ENCODE measurements around the gene VPS13D.
A peak's percentile ranks its signal among the peaks of the same experiment; 100 is the strongest.

Gene VPS13D

GRCh38 chr1:12339396-12339795, 109.6 kb downstream of the VPS13D start:
- DNase-seq, result no peak

DNA sequence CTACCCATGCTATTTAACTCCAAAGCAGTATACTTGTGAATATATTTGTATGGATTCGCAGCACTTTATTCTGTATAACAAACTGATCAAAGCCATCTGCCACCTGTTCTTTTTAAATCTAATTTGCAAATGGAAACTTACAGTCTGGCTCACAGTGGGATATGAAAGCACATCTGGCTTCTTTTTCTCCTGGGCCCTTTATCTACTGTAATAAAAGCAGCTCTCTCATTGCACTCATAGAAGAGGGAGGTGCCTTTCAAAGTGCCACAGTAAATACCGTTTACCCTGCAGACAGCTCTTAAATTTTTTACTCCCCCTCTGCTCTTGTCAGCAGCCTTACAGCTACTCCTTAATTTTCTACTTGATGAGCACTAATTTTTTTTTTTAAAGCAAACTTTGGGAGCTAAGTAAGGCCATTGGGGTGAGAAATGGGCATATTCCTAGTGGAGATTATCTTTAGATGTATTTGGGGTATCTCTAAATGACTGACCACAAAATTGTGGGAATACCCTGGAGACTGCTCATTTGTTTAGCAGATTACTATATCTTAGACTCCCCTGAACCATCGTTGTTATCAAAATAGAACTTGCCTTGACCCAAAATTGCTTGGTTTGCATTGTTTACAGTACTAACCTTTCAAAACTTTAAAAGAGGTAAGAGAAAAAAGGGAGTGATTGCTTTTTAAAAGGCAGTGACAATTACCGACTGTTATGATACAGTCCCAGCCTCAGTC, 110.1 kb downstream of the VPS13D start:
- no peak for DNase-seq

DNA sequence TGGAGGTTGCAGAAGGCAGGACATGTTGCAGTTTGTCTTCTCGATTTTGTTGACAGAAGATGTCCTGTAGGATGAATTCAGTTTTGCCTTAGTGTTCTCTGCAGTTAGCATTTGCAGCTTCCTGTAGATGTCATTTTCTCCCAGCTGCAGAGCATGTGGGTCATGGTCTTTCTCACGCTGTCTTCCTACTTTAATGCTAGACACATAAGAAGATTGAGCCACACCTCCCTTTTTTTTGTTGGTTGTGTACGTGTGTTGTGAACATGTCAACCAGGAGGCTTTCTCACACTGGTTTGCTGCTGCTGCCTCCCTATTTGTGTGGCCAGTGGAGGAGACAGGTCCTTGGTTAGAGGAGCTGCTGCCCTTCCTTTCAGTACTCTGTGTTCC, 110.7 kb downstream of the VPS13D start:
- no peak for DNase-seq

- DNase-seq, result no peak
Measured at GRCh38 chr1:12341667-12342066, 111.8 kb downstream of the VPS13D start.

- DNase-seq, result no peak
Measured at GRCh38 chr1:12342401-12343003, 112.7 kb downstream of the VPS13D start.

- DNase-seq, result no peak
Measured at GRCh38 chr1:12343823-12344487, 114.1 kb downstream of the VPS13D start.

GRCh38 chr1:12344596-12345349, 114.9 kb downstream of the VPS13D start:
- no peak for DNase-seq

- DNase-seq, result no peak
Measured at GRCh38 chr1:12345350-12346217, 115.8 kb downstream of the VPS13D start.

DNA sequence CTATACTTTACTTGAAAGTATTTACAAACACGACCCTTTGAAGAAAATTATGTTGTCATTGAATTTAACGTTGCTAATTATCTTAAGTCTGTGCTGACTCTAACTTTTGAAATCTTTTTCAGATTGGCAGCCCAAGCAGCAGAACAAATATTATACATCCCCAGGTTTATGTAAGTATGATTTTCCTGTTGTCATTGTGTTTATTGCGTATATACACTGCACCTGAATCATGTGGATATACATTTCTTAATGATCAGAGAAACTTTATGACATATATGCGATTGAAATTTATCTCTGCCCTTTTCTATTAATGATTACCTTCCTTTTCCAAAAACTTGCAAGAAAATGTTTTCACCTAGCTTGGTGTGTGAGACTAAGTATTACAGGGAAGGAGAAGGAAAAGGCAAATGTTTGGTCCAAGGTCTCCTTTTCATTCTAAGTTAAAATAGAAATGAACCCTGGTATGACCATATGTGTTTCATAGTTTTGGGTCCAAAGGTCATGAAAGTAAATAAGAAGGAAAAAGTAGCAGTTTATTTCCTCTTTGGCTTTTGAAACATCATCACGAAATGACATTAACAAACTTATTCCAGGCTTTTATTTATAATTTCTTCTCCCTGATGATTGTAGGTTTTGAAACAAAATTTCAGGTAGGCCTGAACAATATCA, 116.8 kb downstream of the VPS13D start:
- no peak for DNase-seq

GRCh38 chr1:12348113-12348512, 118.3 kb downstream of the VPS13D start:
- DNase-seq, result no peak

GRCh38 chr1:12353981-12354380, 124.2 kb downstream of the VPS13D start:
- no peak for DNase-seq

- peak; percentile 75 for DNase-seq
Measured at GRCh38 chr1:12356004-12356890, 126.4 kb downstream of the VPS13D start.

GRCh38 chr1:12358499-12358898, 128.7 kb downstream of the VPS13D start:
- no peak for DNase-seq

- no peak for DNase-seq
Measured at GRCh38 chr1:12359359-12360133, 129.7 kb downstream of the VPS13D start.

- peak; percentile 27 for DNase-seq
Measured at GRCh38 chr1:12368646-12369045, 138.8 kb downstream of the VPS13D start.

DNA sequence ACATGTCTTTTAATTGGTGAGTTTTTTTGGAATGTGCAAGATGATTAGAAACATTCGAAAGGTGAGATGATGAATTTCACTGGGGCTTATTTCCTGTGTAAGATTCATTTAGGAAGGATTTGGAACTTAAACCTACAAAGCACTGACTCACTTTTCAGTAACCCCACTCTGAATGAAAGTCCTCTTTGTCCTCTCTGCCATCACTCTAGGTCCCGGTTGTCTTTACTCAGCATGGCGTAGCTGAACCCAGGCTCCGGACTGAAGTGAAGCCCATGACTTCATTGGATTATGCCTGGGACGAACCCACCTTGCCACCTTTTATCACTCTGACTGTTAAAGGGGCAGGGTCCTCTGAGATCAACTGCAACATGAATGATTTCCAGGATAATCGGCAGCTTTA, 139.4 kb downstream of the VPS13D start:
- no peak for DNase-seq

DNA sequence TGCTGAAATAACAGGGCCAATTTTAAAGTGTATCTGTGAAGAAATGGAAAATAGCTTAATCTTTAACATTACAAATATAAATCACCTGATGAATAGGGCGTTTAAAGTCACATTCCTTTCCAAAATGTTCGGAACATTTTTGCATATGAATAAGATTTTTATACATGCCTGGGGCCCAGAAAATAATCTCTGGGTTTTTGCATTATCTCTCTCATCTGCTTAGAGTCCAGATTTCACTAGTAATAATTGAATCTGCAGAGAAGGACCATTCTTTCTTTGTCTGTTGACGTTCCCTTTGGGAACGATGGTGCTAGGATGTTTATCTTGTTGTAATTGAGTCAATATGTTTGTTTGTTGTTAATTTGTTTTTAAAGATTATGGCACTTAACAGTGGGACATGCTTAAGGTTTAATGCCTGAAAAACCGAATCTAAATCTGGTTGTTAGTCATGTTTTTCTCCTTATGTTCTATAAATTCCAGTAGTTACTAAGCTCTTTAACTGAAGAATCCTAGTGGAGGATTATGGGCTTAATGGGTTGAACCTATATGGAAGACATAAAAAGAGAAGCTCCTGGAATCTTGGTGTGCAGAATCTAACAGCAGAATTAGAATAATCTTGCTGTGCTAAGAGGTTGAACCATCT, 140.6 kb downstream of the VPS13D start:
- DNase-seq, result no peak

DNA sequence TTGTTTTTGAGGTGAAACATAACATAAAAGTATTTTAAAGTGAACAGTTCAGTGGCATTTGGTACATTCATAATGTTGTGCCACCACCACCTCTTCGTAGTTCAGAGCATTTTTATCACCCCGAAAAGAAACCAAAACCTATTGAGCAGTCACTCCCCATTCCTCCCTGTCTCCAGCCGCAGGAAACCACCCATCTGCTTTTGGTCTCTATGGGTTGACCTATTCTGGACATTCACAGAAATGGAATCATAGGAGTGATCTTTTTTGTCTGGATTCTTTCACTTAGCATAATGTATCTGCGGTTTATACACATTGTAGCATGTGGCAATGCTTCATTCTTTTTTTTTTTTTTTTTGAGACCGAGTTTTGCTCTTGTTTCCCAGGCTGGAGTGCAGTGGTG, 141.2 kb downstream of the VPS13D start:
- DNase-seq, result no peak

- DNase-seq, result no peak
Measured at GRCh38 chr1:12372180-12372579, 142.3 kb downstream of the VPS13D start.

GRCh38 chr1:12372761-12373160, 142.9 kb downstream of the VPS13D start:
- DNase-seq, result no peak
